ENCODE measurements around the gene TMC6.
"Not testable (repeated sequence)": the region's sequence is repeated elsewhere in the genome, so short reads cannot be mapped to it uniquely, and the experiment has no call there.

TMC6 gene

DNA sequence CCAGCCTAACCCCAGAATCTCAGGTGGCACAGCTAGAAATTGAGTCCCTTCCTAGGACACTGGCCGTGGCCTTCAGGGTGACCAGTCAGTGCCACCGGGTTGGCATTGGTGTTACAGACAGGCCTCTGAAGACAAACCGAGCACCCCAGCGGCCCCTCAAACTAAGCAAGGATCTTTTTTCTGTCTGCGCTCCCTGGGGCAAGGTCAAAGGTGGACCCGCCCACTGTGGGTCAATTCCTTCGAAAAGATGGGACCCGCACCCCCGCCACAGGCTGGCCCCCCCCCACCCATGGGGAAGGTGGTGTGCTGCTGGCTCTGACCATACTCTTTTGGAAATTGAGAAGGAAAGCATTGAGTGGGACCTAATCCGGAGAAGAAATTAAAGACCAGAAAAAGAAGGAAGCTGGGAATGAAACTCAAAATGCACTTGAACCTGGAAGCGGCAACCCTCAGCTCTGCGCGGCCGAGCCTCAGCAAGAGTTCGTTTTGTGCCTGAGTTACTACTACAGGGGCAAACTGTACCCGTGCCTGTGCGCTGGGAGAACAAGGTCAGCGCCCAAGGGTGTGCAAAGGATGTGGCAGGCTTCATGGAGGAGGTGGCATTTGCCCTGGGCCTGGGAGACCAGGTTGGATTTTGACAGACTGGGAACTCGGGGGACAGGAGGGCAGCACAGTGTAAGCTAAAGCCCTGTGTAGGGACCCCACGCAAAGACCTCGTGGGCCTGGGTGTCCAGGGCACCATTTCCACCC, 20.4 kb downstream of the TMC6 start:
- DNase-seq: no peak

- DNase-seq: no peak
Measured at GRCh38 chr17:78107457-78107856, 21.1 kb downstream of the TMC6 start.

DNA sequence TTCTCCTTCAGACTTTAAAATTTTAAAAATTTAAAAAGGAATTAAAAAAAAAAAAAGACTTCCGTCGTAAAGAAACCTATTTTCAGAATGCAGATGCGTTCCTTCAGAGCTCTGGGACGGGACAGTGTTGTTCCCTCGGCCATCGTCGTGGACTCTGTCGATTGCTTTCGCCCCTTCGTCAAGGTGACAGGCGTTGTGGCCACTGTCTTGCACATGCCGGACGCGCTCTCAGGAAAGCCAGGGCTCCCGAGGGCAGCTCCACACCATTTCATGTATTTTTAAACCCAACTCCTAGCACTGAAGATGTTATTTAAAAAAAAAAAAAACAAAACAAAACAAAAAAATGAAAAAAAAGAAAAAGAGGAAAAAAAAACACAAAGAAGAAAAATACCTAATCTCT, 22.3 kb downstream of the TMC6 start:
- no peak for DNase-seq

DNA sequence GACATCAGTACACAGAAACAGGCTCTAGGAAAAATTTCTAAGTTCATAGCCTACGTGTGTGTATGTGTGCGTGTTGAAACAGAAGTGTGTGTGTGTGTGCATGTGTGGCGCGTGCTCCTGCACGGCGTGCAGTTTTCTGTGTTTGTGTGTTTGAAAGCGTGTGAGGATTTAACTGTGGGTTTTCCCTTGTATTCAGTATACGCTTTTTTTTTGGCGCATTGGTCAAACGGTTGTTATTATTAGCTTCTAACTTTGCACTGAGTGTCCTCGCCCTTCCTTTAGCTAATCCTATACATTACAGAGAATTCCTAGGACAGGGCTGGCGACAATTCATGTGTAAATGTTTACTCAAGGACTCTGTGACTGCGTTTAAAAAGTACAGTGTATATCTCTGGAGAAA, 23.0 kb downstream of the TMC6 start:
- peak; percentile 3 for DNase-seq

GRCh38 chr17:78105101-78105500, 23.5 kb downstream of the TMC6 start:
- DNase-seq: no peak

DNA sequence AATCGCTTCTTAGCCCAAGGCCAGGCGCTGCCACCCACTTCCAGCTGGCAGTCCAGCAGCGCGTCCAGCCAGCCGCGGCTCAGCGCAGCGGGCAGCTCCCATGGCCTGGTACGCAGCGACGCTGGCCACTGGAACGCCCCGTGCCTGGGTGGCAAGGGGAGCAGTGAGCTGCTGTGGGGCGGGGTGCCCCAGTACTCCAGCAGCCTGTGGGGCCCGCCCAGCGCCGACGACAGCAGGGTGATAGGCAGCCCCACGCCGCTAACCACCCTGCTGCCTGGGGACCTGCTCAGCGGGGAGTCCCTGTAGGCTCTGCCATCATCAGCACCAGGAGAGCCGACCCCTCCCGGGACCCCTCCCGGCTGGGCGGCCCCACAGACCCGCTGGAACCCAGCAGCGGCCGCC, 24.0 kb downstream of the TMC6 start:
- DNase-seq: no peak

DNA sequence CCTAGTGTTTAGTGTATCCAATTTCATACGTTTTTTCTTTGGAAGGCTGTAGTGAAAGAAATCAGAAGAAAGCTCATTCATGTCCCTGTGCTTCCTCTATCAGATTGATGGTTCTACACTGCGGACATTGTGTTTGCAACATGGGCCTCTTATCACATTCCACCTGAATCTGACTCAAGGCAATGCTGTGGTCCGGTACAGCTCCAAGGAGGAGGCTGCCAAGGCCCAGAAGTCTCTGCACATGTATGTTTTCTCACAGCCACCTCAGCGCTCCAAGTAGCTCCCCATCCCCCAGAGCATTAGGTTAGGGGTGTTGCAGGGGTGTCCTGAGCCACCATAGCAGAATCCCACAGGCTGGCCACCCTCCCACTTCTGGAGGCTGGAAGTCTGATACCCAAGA, 25.2 kb downstream of the TMC6 start:
- DNase-seq: no peak

DNA sequence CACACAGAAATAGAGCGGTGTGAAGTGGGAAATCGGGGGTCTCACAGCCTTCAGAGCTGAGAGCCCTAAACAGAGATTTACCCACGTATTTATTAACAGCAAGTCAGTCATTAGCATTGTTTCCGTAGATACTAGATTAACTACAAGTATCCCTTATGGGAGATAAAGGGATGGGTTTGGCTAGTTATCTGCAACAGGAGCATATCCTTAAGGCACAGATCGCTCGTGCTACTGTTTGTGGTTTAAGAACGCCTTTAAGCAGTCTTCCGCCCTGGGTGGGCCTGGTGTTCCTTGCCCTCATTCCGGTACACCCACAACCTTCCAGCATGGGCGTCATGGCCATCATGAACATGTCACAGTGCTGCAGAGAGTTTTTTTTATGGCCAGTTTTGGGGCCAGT, 27.0 kb downstream of the TMC6 start:
- no peak for DNase-seq

DNA sequence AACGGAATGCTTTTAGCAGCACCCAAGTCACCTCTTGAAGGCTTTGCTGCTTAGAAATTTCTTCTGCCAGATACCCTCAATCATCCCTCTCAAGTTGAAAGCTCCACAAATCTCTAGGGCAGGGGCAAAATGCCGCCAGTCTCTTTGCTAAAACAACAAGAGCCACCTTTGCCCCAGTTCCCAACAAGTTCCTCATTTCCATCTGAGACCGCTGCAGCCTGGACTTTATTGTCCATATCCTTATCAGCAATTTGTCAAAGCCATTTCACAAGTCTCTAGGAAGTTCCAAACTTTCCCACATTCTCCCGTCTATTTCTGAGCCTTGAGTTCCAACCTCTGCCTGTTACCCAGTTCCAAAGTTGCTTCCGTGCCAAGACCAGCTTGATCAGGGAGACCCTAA, 27.4 kb downstream of the TMC6 start:
- DNase-seq: no peak

GRCh38 chr17:78096093-78096492, 32.5 kb downstream of the TMC6 start:
- no peak for DNase-seq

- DNase-seq: no peak
Measured at GRCh38 chr17:78095035-78095434, 33.5 kb downstream of the TMC6 start.

DNA sequence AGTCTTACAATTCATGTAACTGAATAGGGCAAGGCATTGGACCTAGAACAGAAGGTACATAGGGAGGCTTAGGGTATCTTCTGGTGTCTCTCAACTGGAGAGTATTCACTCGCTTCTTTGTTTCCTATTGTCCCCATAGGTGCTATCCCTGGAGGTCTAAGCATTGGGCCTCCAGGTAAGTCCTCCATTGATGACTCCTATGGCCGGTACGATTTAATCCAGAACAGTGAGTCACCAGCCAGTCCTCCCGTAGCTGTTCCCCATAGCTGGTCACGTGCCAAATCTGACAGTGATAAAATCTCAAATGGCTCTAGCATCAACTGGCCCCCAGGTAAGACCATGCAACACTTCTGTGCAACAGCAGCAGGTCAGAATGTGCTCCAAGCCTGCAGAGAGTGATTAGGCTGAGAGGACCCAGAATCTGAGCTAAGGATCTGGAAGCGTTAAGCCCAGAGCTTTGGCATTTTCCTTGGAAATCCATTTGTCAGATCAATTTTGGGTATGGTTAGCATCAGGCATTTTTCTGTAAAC, 35.7 kb downstream of the TMC6 start:
- DNase-seq: no peak

DNA sequence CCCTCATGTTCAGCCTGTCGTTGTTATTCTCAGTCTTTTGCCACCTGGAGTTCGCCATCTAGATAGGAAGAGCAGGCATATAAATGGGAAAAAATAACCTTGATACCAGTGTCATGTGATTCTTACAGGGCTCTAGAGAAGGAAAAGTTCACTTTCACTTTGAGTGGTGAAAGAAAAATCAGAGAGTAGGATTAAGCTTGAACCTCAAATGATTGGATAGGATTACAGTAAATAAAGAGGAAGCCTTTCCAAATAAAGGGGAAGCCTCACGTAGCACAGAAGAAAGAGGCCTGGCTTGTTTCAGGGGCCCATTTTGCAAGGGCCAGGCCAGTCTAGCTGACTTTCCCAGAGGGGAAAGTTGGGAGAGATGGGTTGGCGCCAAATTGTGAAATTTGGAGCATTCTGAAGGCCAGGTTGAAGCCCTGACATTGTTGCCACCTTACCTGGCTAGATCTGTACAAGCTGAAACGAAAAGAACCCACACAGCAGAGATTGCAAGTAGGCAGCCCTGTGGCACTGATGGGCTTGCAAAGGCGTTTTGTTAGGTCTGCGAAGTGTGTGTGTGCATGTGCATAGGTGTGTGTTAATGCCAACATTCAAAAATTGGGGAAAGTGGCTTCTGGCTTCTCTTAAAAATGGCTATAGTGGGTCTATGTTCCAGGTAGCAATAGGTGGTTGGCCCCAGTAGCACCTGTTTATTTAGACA, 38.8 kb downstream of the TMC6 start:
- DNase-seq: no peak

- no peak for DNase-seq
Measured at GRCh38 chr17:78088529-78088928, 40.0 kb downstream of the TMC6 start.

GRCh38 chr17:78086740-78087139, 41.8 kb downstream of the TMC6 start:
- no peak for DNase-seq

DNA sequence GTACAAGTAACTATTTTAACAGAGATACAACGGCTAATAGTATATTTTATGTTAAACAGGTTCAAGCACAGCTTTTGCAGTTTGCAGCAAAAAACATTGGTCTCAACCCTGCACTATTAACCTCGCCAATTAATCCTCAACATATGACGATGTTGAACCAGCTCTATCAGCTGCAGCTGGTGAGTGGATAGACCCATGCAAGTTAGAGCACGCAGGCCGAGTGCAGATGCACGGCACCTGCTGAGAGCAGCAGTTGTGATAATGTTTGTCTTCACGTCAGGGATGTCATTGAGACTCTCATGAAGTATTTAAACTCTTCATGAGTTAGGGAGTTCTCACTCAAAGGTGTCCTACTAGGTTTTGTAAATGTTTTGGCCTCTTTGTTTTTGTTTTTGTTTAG, 45.6 kb downstream of the TMC6 start:
- DNase-seq: peak; percentile 70

GRCh38 chr17:78082355-78082872, 46.1 kb downstream of the TMC6 start:
- not testable (repeated sequence) for DNase-seq

DNA sequence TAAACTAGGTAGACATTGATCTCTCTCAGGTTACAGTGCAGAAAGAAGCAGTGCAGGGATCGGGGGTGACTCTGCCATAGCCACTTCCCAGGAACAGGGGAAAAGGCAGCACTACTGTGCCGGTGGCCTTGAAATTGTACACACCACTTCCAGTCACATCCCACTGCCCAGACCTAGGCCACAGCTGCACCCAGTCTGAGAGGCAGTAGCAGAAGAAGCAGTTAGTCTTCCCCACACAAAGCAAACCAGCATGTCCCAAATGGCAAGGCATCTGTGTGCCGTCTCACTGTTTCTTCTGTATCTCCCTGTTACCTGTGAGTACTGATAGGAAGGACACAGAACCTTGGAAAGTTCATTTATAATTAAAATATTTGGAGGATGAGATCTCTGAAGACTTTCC, 47.0 kb downstream of the TMC6 start:
- DNase-seq: no peak

DNA sequence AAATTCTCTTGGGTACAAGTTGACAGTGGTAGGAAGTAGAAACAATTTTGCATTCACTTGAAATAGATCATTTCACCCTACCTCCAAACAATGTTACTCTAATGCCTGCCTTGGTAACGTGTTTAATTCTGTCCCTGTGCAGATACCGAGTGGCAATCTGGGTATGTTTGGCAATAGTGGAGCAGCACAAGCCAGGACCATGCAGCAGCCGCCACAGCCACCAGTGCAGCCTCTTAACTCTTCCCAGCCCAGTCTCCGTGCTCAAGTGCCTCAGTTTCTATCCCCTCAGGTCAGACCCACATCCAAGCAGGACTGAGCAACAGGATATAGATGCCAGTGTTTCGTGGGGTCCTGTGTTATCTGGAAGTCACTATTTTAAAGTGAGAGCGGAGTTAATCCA, 49.3 kb downstream of the TMC6 start:
- no peak for DNase-seq

GRCh38 chr17:78075545-78075944, 53.0 kb downstream of the TMC6 start:
- DNase-seq: no peak

DNA sequence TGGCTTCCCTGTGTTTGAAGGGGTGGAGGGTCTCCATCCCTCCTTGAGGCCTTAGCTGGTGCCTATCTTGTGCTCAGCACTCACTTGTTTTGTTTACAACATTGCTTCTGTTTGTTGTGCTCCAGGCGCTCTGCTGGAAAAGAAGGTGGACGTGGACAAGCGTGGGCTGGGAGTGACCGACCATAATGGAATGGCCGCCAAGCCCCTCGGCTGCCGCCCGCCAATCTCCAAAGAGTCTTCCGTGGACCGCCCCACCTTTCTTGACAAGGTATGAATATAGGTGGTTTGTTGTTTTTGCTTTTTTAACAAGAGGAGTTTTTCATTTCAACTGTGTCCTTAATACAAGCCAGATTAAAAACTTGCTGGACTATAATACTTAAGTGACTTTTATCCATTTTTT, 53.5 kb downstream of the TMC6 start:
- DNase-seq: no peak

GRCh38 chr17:78072961-78073360, 55.6 kb downstream of the TMC6 start:
- no peak for DNase-seq

GRCh38 chr17:78069695-78070094, 58.9 kb downstream of the TMC6 start:
- DNase-seq: no peak

GRCh38 chr17:78066976-78067375, 61.6 kb downstream of the TMC6 start:
- DNase-seq: not testable (repeated sequence)
